HUDEP-2 (cell line): Measurements from ENCODE around the gene PDE6D.
A peak's percentile ranks its signal among the peaks of the same experiment; 100 is the strongest.
"Not testable (repeated sequence)": the region's sequence is repeated elsewhere in the genome, so short reads cannot be mapped to it uniquely, and the experiment has no call there.

Source experiments
- DNase-seq, 76 experiments: peaks; one replicate each; lab custom pipeline; 2025; ENCODE audit not compliant: unreplicated experiment in 76 of 76; lab: John Stamatoyannopoulos, UW

PDE6D gene

DNA sequence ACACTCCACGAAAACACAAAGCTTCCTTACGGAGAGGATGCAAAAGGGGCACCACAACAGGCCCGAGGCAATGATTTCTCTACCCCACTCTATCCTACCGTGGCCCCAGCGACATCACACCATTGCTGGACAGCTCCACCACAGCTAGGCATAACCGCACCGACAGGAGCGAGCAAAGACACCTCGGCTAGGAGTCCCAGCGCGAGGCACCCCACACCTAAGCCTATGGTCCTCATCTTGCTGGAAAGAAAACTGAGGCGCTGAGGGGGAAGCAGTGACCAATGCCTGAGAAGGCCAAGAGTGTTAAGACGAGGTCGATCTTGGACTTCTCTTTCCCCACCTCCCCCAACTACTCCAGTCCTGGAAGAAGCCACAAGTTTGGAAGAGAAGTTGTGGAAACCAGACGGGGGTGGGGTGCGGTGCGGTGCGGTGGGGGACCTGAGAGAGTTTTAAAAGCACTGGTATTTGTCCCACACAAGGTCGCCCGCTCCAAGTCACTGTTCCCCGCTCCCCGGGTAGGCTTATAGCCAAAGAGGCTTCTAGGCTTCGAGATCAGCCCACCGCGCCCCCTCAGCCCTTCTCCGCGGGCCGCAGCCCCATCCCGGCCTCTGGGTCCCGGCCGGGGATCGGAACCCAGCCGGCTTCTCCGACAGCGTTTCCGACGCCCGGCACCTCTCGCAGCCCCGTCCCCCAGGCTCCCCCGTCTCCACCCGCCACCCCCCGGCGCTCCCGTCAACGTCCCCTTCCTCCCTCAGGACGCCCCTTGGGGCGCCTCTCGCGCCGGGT, 766 bp downstream of the PDE6D start:
- DNase-seq: peak in 2 of 76 experiments; percentile 7 to 14

DNA sequence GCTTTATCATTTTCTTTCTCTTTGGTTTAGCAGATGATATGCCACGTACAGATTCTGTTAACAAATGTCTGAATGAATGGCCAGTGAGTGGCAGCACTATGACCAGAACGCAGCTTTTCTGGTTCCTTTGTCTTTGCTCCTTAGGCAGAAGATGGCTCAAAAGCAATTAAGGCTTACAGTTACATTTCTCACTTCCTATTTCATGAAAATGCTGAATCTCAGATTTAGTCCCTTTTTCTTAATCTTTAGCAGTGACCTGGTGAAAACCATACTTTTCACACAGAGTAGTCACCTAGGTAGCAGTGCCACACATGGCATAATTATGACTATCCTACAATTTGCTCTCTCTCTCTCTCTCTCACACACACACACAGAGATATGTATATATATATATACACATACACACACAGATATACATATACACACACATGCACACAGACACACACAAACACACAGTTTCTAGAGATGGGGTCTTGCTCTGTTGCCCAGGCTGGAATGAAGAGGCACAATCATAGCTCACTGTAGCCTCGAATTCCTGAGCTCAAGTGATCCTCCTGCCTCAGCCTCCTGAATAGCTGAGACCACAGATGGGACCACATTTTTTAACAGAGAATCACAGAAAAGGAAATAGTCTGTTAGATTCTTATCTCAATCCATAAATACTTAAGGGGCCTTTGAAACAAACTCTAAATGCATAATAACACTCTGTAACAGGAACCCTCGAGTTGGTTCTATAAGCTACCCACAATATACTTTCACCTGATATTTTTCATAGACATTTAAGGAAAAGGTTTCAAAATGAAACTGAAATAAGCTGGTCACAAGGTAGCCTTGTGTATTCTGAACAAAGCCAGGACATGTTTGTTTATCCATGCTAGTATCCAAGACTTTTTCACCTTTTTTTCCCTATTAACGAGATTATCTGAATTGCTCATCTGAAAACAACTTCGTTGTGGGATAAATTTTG, 11.6 kb downstream of the PDE6D start:
- DNase-seq: no peak

DNA sequence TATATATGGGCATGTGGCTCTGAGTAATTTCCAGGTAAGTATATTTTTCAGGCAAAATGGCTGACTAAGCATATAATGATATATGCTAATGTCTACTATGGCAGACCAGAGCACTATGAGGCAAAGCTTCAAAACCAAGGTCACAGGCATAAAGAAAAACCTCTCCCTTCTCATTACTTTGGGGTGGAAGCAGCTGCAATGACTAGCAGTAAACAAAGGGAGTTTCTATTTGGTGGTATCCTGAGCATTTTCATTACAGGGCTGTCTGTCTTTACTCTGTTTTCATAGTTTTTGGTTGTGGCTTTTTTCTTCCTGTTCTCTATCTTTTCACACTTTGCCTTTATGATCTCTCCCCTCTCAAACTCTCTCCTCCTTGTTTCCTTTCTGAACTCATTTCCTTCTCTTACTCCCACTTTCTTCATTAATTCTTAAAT, 15.6 kb downstream of the PDE6D start:
- no peak for DNase-seq

DNA sequence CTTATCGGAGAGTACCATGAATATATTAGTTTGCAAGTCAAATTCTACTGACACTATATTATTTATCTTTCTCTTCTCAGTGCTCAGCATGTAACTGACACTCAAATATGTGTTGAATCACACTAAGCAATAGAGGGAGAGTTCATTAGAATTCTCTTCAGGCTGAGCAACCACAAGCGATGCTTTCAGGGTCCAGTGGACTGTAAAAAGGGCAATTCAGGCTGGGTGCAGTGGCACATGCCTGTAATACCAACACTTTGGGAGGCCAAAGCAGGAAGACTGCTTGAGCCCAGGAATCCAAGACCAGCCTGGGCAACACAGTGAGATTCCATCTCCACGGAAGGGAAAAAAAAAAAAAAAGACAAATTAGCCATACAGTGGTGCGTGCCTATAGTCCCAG, 16.3 kb downstream of the PDE6D start:
- DNase-seq: no peak

DNA sequence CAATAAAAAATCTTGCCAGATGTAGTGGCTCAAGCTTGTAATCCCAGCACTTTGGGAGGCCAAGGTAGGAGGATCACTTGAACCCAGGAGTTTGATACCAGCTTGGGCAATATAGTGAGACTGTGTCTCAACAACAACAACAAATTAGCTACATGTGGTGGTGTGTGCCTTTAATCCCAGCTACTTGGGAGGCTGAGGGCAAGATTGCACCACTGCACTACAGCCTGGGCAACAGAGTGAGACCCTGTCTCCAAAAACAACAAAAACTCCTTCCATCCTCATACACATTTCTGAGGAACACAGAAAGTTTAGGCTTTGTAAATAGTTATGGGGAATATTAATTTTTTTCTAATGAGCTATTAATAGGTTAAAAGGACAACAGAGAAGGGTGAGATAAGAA, 17.0 kb downstream of the PDE6D start:
- no peak for DNase-seq

DNA sequence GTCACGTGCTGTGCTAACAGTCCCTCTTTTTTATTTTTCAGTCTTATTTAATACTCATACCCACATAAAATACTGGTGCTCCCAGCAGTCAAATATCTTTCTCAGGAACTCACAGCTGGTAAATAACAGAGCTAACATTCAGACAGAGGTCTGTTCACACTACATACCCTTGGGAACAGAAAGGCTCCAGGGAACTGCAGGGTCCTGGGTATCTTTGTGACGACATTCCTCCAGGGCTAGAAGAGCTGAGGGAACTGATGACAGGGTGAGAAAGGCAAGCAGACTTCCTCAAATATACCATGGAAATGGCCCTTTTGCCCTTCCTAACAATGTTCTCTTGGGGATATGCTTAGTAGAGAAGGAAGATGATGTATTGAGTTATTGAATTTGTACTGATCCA, 19.3 kb downstream of the PDE6D start:
- no peak for DNase-seq

DNA sequence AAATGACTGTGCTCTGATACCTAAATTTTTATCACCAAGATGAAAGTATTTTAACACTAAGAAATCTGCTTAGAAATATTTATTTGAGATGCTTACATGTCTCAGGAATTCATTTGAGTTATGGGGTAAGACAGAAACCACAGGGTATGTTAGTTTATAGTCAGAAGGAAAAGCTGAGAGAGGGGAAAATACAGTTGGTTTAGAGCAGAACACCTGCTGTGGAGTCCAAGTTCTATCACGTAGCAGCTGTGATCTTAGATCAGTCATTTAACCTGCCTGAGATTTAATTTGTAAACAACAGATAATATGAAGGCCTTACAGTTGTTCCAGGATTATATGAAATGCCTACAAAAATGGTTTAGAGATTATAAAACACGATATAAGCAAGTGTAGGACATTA, 29.0 kb downstream of the PDE6D start:
- DNase-seq: no peak

DNA sequence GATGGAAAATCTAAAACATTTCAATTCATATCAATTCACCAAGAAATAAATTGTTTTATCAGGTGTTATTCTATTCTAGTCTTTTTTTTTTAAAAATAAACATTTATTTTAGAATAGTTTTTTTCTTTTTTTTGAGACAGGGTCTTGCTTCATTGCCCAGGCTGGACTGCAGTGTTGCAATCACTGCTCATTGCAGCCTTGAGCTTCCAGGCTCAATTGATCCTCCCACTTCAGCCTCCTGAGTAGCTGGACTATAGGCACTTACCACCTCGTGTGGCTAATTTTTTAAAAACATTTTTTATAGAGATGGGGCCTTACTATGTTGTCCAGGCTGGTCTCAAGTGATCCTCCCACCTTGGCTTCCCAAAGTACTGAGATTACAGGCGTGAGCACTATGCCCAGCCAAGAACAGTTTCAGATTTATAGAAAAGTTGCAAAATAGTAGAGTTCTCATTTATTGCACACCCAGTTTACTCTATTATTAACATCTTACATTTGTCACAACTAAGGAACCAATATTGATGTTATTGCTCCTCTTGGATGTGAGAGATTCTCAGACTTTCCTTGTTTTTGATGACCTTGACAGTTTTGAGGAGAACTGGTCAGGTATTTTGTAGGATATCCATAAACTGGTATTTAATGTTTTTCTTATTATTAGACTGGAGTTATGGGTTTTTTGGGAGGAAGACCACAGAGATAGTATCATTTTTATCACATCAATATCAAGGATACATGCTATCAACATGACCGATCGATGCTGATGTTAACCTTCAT, 29.9 kb downstream of the PDE6D start:
- no peak for DNase-seq

DNA sequence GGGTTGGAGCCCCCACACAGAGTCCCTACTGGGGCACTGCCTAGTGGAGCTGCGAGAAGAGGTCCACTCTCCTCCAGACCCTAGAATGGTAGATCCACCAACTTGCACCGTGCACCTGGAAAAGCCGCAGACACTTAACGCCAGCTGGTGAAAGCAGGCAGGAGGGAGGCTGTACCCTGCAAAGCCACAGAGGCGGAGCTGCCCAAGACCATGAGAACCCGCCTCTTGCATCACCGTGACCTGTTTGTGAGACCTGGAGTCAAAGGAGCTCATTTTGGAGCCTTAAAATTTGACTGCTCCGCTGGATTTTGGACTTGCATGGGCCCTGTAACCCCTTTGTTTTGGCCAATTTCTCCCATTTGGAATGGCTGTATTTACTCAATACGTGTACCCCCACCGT, 32.1 kb downstream of the PDE6D start:
- DNase-seq: peak in 1 of 76 experiments; percentile 1

DNA sequence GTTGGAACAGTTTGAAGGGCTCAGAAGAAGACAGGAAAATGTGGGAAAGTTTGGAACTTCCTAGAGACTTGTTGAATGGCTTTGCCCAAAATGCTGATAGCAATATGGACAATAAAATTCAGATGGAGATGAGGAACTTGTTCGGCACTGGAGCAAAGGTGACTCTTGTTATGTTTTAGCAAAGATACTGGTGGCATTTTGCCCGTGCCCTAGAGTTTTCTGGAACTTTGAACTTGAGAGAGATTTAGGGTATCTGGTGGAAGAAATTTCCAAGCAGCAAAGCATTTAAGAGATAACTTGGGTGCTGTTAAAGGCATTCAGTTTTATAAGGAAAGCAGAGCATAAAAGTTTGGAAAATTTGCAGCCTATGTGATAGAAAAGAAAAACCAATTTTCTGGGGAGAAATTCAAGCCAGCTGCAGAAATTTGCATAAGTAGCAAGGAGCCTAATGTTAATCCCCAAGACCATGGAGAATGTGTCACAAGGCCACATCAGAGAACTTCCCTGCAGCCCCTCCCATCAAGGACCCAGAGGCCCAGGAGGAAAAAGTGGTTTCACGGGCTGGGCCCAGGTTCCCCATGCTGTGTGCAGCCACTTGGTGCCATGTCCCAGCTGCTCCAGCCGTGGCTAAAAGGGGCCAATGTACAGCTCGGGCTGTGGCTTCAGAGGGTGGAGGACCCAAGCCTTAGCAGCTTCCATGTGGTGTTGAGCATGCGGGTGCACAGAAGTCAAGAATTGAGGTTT, 32.8 kb downstream of the PDE6D start:
- not testable (repeated sequence) for DNase-seq

DNA sequence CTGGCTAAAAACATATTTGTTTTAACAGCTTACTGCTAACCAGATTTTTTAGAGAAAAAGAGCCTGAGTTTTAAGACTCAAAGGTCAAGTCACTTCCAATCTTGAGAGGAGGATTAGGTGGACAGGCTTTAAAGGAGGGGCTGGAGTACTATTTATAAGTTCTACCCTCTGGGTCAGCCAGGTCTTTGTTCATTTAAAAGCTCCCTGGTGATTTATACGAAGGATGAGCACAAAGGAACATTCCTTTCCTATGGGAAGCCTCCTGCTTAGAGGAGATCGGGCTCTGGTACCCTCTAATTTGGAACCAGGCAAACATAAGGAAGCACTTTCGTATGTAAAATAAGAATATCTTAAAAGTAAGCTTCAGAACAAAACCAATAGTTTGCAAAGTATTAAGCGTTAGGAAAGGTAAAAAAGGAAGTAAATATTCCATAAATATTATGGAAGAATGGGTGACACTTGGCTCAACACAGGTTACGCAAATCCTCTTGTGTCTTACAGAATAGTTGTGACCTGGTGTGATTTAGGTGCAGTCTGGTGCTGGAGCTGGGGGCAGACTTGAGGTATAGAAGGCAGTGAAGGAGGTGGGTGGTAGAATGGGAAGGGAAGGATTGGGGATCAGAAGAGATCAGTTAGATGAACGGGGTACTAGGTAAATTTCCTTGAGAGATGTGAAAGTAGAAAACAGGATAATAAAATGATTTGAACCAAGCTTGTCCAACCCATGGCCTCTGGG, 35.6 kb downstream of the PDE6D start:
- no peak for DNase-seq

DNA sequence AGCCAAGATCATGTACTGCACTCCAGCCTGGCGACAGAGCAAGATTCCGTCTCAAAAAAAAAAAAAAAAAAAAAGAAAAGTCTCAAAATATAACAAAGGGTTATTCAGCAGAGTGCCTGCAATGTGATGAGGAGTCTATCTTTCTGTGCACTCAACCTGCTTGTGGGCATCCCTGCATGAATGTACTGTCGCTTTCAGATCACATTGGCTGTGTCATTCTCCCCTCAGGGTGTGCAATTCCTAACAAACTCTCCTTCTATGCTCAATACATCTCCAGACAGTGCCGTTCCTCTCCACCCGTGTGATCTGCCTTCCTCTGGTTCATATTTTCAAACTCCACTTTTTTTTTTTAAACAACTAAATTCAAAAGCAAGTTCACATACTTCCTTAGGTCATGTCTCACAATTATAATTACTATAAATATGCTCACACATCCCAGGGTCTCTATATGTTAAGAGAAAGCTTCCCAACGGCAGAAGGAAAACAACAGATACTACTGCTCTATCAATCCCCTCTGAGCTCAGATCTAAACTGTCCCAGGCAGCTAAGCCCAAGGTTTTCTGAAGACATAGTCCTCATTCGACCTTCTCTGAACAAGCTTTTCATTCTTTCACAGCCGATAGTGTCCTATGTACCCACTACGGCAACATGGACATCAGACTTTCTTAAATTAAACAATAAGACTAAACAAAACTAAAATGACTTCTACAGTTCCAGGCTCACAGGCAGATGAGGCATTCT, 37.5 kb downstream of the PDE6D start:
- no peak for DNase-seq

DNA sequence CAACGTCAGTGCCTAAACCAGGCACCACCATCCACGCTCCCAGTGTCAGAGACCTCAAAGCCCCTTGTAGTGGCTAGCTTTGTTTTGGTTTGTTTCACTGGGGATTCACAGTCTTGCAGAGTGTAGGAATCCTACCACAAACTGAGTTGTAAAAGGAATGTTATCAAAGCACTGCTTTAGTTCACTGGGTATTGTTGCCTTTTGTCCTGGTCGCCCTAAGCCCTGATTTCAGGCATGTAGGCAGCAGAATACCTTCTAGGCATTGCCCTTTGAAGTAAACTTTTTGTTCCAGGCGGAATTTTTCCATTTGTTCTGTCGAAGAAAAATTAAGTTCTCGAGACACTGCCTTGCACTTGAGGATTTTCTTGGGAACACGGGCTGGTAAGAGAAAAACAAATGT, 43.3 kb downstream of the PDE6D start:
- no peak for DNase-seq

DNA sequence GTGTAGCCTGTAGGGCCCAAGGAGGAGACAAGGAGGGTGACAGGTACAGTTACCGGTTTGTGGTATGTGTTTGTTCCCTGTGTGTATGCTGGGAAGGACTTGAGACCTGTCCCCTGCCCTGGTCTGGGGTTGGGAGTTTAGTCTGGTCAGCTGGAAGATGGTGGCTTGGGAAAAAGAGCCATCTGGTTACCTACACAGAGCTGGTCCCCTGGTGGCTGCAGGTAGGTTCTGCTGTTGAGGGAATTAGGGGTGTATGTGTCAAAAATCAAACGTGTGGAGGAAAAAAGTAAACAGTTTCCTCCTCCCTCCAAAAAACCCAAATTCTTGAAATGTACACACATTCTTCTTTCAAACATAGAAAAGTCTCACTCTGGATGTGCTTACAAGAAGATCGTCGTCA, 48.5 kb downstream of the PDE6D start:
- DNase-seq: no peak

DNA sequence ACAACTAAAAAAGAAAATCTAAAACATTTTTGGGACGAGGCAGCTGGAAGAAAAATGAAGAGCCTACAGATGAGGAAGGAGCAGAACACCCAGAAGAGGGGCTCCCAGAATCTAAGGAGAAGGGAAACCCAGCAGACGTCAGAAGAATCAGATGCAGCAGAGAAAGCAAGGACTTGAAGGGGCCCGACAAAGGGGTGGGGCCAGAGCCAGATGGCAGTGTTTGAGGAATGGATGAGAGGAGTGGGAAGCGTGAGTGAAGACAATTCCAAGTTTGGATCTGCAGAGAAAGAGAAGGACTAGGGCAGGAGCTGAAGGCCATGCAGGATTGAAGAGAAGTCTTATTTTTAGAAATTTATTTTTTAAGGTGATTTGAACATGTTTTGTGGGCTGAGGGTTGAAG, 53.5 kb downstream of the PDE6D start:
- no peak for DNase-seq

DNA sequence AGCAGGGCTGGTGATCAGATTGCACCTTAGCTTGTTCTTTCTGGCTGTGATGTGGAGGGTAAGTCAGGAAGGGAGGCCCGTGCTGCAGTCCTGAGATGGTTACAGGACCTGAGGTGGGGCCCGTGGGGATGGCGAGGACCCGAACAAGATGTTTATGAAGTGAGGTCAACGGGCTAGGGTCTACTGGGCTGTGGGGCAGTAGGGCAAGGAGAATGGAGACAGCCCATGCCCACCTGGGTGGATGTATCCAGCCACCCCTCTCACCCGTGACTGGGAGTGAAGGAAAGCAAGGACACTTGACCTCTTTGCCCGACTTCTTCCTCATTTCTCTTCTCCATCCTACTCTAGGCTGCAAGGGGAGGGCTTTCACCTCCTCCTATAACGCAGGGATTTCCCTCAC, 54.8 kb downstream of the PDE6D start:
- no peak for DNase-seq

DNA sequence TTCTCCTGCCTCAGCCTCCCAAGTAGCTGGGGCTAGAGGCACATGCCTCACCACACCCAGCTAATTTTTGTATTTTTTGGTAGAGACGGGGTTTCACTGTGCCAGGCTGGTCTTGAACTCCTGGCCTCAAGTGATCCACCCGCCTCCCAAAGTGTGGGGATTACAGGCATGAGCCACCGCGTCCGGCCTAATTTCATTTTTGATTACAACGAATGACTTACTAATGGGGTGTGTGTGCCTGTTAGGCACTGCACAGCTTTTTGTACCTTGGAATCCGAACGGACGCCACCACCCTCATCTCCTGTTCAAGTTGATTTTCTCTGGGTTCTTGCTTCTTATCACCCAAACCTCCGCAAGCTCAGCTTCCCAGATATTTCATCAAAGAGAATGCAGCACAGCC, 55.6 kb downstream of the PDE6D start:
- DNase-seq: no peak

DNA sequence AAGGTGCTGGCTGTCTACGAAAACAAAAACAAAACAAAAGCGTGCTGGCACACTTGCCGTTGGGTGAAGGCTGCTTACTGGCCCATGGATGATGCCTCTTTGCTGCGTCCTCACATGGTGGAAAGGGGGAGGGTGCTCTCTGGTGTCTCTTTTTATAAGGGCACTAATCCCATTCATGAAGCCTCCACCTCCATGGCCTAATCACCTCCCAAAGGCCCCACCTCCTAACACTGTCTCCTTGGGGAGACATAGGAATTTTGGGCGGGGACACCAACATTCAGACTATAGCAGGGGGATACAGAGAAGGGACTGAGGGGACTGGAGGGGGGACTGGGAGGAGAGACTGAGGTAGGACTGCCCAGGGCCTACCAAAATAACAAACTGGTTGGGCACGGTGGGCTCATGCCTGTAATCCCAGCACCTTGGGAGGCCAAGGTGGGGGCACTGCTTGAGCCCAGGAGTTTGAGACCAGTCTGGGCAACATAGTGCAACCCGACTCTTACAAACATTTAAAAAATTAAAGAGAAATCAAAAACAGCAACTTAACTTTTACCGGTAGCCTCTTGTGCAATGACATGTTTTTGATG, 58.3 kb downstream of the PDE6D start:
- no peak for DNase-seq
